Upper lobe of left lung (tissue), 6 donors: ENCODE results near the gene DDX3X. TPM values are rescaled to one million over a fixed set of nuclear protein-coding genes. Genes with fewer than 3 reads are reported as not detected.
A peak's percentile ranks its signal among the peaks of the same experiment; 100 is the strongest.
"Not testable (repeated sequence)": the region's sequence is repeated elsewhere in the genome, so short reads cannot be mapped to it uniquely, and the experiment has no call there.

Experiments used
- ATAC-seq, 2 donors: fragments of 200-7000 bp; cut with Tn5 transposase; one replicate each; pipeline ENCODE4 v1.9.1; 2022; ENCODE audit warnings: mild to moderate bottlenecking in 2 of 2, moderate library complexity in 2 of 2; ENCODE audit not compliant: low FRiP score in 2 of 2
- DNase-seq, 2 donors: peaks; one replicate each; pipeline ENCODE4 v3.0.0-alpha.2; 2019 to 2020
- H3K27ac ChIP-seq, 4 donors: fragments of 200-600 bp; sonication (generic); one replicate each; pipeline ENCODE4 v1.5.1; 2016 to 2019
- H3K27me3 ChIP-seq, 4 donors: fragments of 200-600 bp; sonication (generic); one replicate each; pipeline ENCODE4 v1.5.1; 2017 to 2019
- H3K36me3 ChIP-seq, 4 donors: fragments of 200-600 bp; sonication (generic); one replicate each; pipeline ENCODE4 v1.5.1; 2016 to 2019
- H3K4me1 ChIP-seq, 4 donors: fragments of 200-600 bp; sonication (generic); one replicate each; pipeline ENCODE4 v1.5.1; 2018 to 2019
- H3K4me3 ChIP-seq, 4 donors: fragments of 200-600 bp; sonication (generic); one replicate each; pipeline ENCODE4 v1.5.1; 2017 to 2019; ENCODE audit warnings: mild to moderate bottlenecking in 2 of 4, moderate library complexity in 1 of 4
- H3K9me3 ChIP-seq, 4 donors: fragments of 200-600 bp; sonication (generic); one replicate each; pipeline ENCODE4 v1.5.1; 2018 to 2019
- CTCF ChIP-seq, 6 experiments: fragments of 450-650 bp in 4 of 6; fragments of 200-600 bp in 2 of 6; sonication (generic) in 2 of 6; IDR thresholded peaks; one replicate each; pipeline ENCODE4 v1.5.1; 2016 to 2019; ENCODE audit warnings: antibody characterized with exemption in 6 of 6
- EP300 ChIP-seq, 4 donors: sonication (generic); formaldehyde crosslinking; IDR thresholded peaks; one replicate each; pipeline ENCODE4 v1.5.1; 2017; ENCODE audit warnings: antibody characterized with exemption in 4 of 4, control low read depth in 2 of 4
- POLR2A ChIP-seq, 4 donors: fragments of 450-650 bp; IDR thresholded peaks; one replicate each; pipeline ENCODE4 v1.5.1; 2016 to 2017; ENCODE audit warnings: antibody characterized with exemption in 4 of 4, mild to moderate bottlenecking in 2 of 4
- POLR2AphosphoS5 ChIP-seq, 2 donors: sonication (generic); formaldehyde crosslinking; IDR thresholded peaks; one replicate each; pipeline ENCODE4 v1.5.1; 2017; ENCODE audit warnings: antibody characterized with exemption in 2 of 2
- WGBS, 2 donors: methylation state at CpG; one replicate each; pipeline ENCODE4 v1.1.5; 2017 to 2018; 5-methylcytosine and 5-hydroxymethylcytosine counted together
- small RNA-seq, 4 donors: library from RNA; depleted of rRNA; stranded (forward); fragments of <200 nt; gene quantifications; one replicate each; pipeline ENCODE3, GENCODE V24; 2016
- total RNA-seq, 6 donors: library from RNA; depleted of rRNA in 4 of 6; stranded (reverse); fragments of >200 nt in 4 of 6; gene quantifications; one replicate each; pipeline versions ENCODE4 v1.1.0 to v1.2.1, GENCODE V29; 2016 to 2021
- donor health status: DM: no; HTN: no; CAD: no; lungs with moderate emphysema.
- donor health status: DM: no; HTN: yes; CAD: no; lungs with severe emphysema.

Gene DDX3X
- total RNA-seq, 6 donors from 2014 or later, result 158 to 294 (median 244) TPM

GRCh38 chrX:41407816-41408215, 73.9 kb downstream of the DDX3X start:
- no peak for ATAC-seq
- Histone ChIP-seq H3K27me3 (no peaks in the 10 kb centered on the region), H3K9me3 (no peaks in the 10 kb centered on the region), H3K4me1 (no peaks in the 10 kb centered on the region), H3K27ac (no peak overlapping the region), H3K36me3 (no peaks in the 10 kb centered on the region), H3K4me3 (no peak overlapping the region)
- DNase-seq, result no peak
- WGBS, 2 donors, result 81 to 92% methylated on average over 2 to 4 of the region's 4 CpGs
- no peak for TF ChIP-seq POLR2AphosphoS5 (IDR thresholded peaks at IDR 0.05)
- TF ChIP-seq POLR2A (IDR thresholded peaks at IDR 0.05), result no peak
- TF ChIP-seq EP300 (IDR thresholded peaks at IDR 0.05), result no peak
- no peak for TF ChIP-seq CTCF (IDR thresholded peaks at IDR 0.05)

GRCh38 chrX:41408576-41408975, 74.6 kb downstream of the DDX3X start:
- H3K27me3 ChIP-seq, result no peaks in the 10 kb centered on the region
- no peaks in the 10 kb centered on the region for H3K4me1 ChIP-seq
- no peak overlapping the region for H3K27ac ChIP-seq
- H3K4me3 ChIP-seq, result no peak overlapping the region
- ATAC-seq (no peak), DNase-seq (no peak)
- no peaks in the 10 kb centered on the region for H3K36me3 ChIP-seq
- H3K9me3 ChIP-seq, result no peaks in the 10 kb centered on the region
- WGBS, 2 donors, result 92 to 100% methylated on average over 4 to 9 of the region's 9 CpGs
- no peak for TF ChIP-seq EP300 (IDR thresholded peaks at IDR 0.05)
- no peak for TF ChIP-seq CTCF (IDR thresholded peaks at IDR 0.05)
- no peak for TF ChIP-seq POLR2A (IDR thresholded peaks at IDR 0.05)
- no peak for TF ChIP-seq POLR2AphosphoS5 (IDR thresholded peaks at IDR 0.05)

GRCh38 chrX:41409006-41409405, 75.0 kb downstream of the DDX3X start:
- Histone ChIP-seq H3K4me1 (no peaks in the 10 kb centered on the region), H3K4me3 (no peak overlapping the region), H3K27me3 (no peaks in the 10 kb centered on the region), H3K36me3 (no peaks in the 10 kb centered on the region), H3K27ac (no peak overlapping the region), H3K9me3 (no peaks in the 10 kb centered on the region)
- TF ChIP-seq POLR2AphosphoS5 (IDR thresholded peaks at IDR 0.05) (no peak), POLR2A (IDR thresholded peaks at IDR 0.05) (no peak), CTCF (IDR thresholded peaks at IDR 0.05) (no peak), EP300 (IDR thresholded peaks at IDR 0.05) (no peak)
- no peak for ATAC-seq
- 82 to 89% methylated on average over 3 to 5 of the region's 5 CpGs for WGBS, 2 donors
- DNase-seq, result no peak

- 89% methylated on average over 10 of the region's 10 CpGs for WGBS, 2 donors
- DNase-seq, H3K27me3 ChIP-seq, H3K4me3 ChIP-seq, H3K9me3 ChIP-seq, H3K27ac ChIP-seq, H3K36me3 ChIP-seq, H3K4me1 ChIP-seq, ATAC-seq: not testable (repeated sequence)
Observed at GRCh38 chrX:41411222-41411621, 77.3 kb downstream of the DDX3X start.

GRCh38 chrX:41412261-41413081, 78.5 kb downstream of the DDX3X start:
- 64 to 66% methylated on average over 9 of the region's 9 CpGs for WGBS, 2 donors
- peak in 1 of 2 donors; percentile 37 for DNase-seq

More at GRCh38 chrX:41412261-41413081, 78.5 kb downstream of the DDX3X start:
- H3K9me3 ChIP-seq, result no peaks in the 10 kb centered on the region
- no peak overlapping the region for H3K27ac ChIP-seq
- no peaks in the 10 kb centered on the region for H3K27me3 ChIP-seq
- no peaks in the 10 kb centered on the region for H3K4me1 ChIP-seq
- no peak for ATAC-seq
- H3K36me3 ChIP-seq, result no peaks in the 10 kb centered on the region
- TF ChIP-seq POLR2AphosphoS5 (IDR thresholded peaks at IDR 0.05) (no peak), EP300 (IDR thresholded peaks at IDR 0.05) (no peak), POLR2A (IDR thresholded peaks at IDR 0.05) (no peak)
- H3K4me3 ChIP-seq, result no peak overlapping the region

Small RNA genes within 50 kb of the gene (small RNA-seq; reads per million reads assigned to genes)
- gene RF00019 (0 reads per million in 4 donors), gene RNA5SP502 (0 reads per million in 4 donors)

Other genes starting within 250 kb of the DDX3X start
- gene USP9X, start 248.7 kb upstream of the DDX3X start, total RNA-seq, result 100 to 1,000 TPM in 1 of 6 donors, 10 to 100 TPM in 5; 56.8 to 117 (median 68.1) TPM
- gene NYX, start 113.2 kb downstream of the DDX3X start, total RNA-seq, result not detected